Colonic mucosa (tissue), 4 donors: ENCODE measurements around the gene KAT6B. TPM values are rescaled to one million over a fixed set of nuclear protein-coding genes. Genes with fewer than 3 reads are reported as not detected.

ENCODE experiments used
- DNase-seq: peaks from one replicate; pipeline ENCODE4 v3.0.0-alpha.2; 2020
- H3K27ac ChIP-seq: fragments of 200-600 bp; one replicate; pipeline ENCODE4 v1.8.0; 2021
- H3K27me3 ChIP-seq: fragments of 200-600 bp; one replicate; pipeline ENCODE4 v1.8.0; 2021
- H3K36me3 ChIP-seq: fragments of 200-600 bp; one replicate; pipeline ENCODE4 v1.8.0; 2021
- H3K4me1 ChIP-seq: fragments of 200-600 bp; one replicate; pipeline ENCODE4 v1.8.0; 2021; ENCODE audit warnings: mild to moderate bottlenecking
- H3K4me3 ChIP-seq: fragments of 200-600 bp; one replicate; pipeline ENCODE4 v1.8.0; 2021
- H3K9ac ChIP-seq, 2 donors: one replicate each; pipeline ENCODE4 v1.7.0; 2013; ENCODE audit warnings: control low read depth in 2 of 2, low read depth in 2 of 2, low read length in 2 of 2
- H3K9me3 ChIP-seq: fragments of 200-600 bp; one replicate; pipeline ENCODE4 v1.8.0; 2021
- CTCF ChIP-seq: fragments of 200-600 bp; IDR thresholded peaks from one replicate; pipeline ENCODE4 v1.8.0; 2022; ENCODE audit warnings: antibody characterized with exemption, mild to moderate bottlenecking
- intact Hi-C: fragments of 100-400 bp; cut with DNase I; formaldehyde crosslinking; loops from one replicate; pipeline ENCODE4 v1.14.1; 2022
- total RNA-seq, 2 donors: library from RNA; stranded (reverse); fragmentation: NEBNext Ultra II Directional in 1 of 2; extraction: Animal tissue kit (Norgen Biotek cat#: 25700) in 1 of 2; gene quantifications; one replicate each; pipeline ENCODE4 v1.2.1, GENCODE V29; 2021
- donor health status: healthy.
- donor health status: DM: no; HTN: no; CAD: no.
- donor health status: DM: no; HTN: no; CAD: no.

KAT6B gene
- total RNA-seq, 2 donors from 2014 or later, result 18.7 to 24.2 TPM

- DNase-seq, result no peak
- Histone ChIP-seq H3K27me3 (no peaks in the 10 kb centered on the region), H3K9ac (no peak overlapping the region), H3K4me1 (no peaks in the 10 kb centered on the region), H3K4me3 (no peak overlapping the region), H3K9me3 (no peaks in the 10 kb centered on the region), H3K27ac (no peak overlapping the region), H3K36me3 (no peaks in the 10 kb centered on the region)
- intact Hi-C loops, result no loop called here
- no peak for TF ChIP-seq CTCF
Observed at GRCh38 chr10:75071756-75072155, 245.4 kb downstream of the KAT6B start.

- no peak overlapping the region for H3K9ac ChIP-seq
- intact Hi-C loops, result no loop called here
Observed at GRCh38 chr10:75072727-75073126, 246.3 kb downstream of the KAT6B start.

GRCh38 chr10:75073442-75073841 is 247.0 kb downstream of the KAT6B start:
- H3K36me3 ChIP-seq, result no peaks in the 10 kb centered on the region
- DNase-seq, result no peak
- no peaks in the 10 kb centered on the region for H3K27me3 ChIP-seq
- no peak overlapping the region for H3K4me3 ChIP-seq
- no peak for TF ChIP-seq CTCF
- no peaks in the 10 kb centered on the region for H3K4me1 ChIP-seq
- H3K9ac ChIP-seq, result no peak overlapping the region
- no peak overlapping the region for H3K27ac ChIP-seq
- intact Hi-C loops, result no loop called here
- H3K9me3 ChIP-seq, result no peaks in the 10 kb centered on the region

More at GRCh38 chr10:75072727-75073126, 246.3 kb downstream of the KAT6B start:
- Histone ChIP-seq H3K9me3 (no peaks in the 10 kb centered on the region), H3K27me3 (no peaks in the 10 kb centered on the region), H3K4me3 (no peak overlapping the region), H3K27ac (no peak overlapping the region), H3K4me1 (no peaks in the 10 kb centered on the region), H3K36me3 (no peaks in the 10 kb centered on the region)
- TF ChIP-seq CTCF, result no peak
- DNase-seq, result no peak

- no peak overlapping the region for H3K27ac ChIP-seq
- intact Hi-C loops, result no loop called here
- DNase-seq, result no peak
- H3K4me3 ChIP-seq, result no peak overlapping the region
- H3K4me1 ChIP-seq, result no peaks in the 10 kb centered on the region
- H3K9ac ChIP-seq, result no peak overlapping the region
- no peaks in the 10 kb centered on the region for H3K27me3 ChIP-seq
- H3K9me3 ChIP-seq, result no peaks in the 10 kb centered on the region
- H3K36me3 ChIP-seq, result no peaks in the 10 kb centered on the region
- TF ChIP-seq CTCF, result no peak
Observed at GRCh38 chr10:75074711-75075445, 248.5 kb downstream of the KAT6B start.

- DNase-seq, result no peak
- intact Hi-C loops, result no loop called here
- Histone ChIP-seq H3K9ac (no peak overlapping the region), H3K9me3 (no peaks in the 10 kb centered on the region), H3K36me3 (no peaks in the 10 kb centered on the region), H3K4me3 (no peak overlapping the region), H3K4me1 (no peaks in the 10 kb centered on the region), H3K27ac (no peak overlapping the region), H3K27me3 (no peaks in the 10 kb centered on the region)
- TF ChIP-seq CTCF, result no peak
Observed at GRCh38 chr10:75076348-75076747, 249.9 kb downstream of the KAT6B start.
